ENCODE measurements around the gene ADGRG1.

Gene ADGRG1

GRCh38 chr16:57652695-57653471 is 24.5 kb downstream of the ADGRG1 start:
- no peak for DNase-seq

GRCh38 chr16:57653936-57654335 is 25.5 kb downstream of the ADGRG1 start:
- no peak for DNase-seq

DNA sequence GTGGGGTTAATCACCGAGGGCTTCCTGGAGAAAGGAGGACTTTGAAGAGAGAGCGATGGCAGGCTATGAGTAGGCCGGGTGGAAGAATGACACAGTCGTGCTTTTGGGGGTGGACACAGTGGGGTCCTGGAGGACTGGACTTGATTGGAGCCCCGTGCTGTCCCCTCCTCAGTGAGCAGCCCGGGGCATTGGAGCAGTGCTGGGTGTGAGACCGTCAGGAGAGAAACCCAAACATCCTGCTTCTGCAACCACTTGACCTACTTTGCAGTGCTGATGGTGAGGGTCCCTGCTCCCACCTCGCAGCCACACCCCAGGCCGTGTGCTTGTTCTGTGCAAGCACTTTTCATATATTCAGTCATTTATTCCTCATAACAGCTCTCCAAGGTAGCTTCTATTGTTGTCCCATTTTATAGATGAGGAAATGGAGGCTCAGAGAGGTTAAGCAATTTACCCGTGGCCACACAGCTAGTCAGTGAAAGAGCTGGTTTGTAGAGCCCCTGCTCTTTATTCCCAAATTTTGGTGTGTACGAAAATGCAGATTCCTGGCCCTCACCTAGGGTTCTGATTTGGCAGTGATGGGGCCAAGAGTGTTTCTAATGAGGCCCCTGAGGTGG is 28.0 kb downstream of the ADGRG1 start:
- no peak for DNase-seq

GRCh38 chr16:57657228-57657627 is 28.8 kb downstream of the ADGRG1 start:
- no peak for DNase-seq

GRCh38 chr16:57658130-57658877 is 29.9 kb downstream of the ADGRG1 start:
- no peak for DNase-seq

DNA sequence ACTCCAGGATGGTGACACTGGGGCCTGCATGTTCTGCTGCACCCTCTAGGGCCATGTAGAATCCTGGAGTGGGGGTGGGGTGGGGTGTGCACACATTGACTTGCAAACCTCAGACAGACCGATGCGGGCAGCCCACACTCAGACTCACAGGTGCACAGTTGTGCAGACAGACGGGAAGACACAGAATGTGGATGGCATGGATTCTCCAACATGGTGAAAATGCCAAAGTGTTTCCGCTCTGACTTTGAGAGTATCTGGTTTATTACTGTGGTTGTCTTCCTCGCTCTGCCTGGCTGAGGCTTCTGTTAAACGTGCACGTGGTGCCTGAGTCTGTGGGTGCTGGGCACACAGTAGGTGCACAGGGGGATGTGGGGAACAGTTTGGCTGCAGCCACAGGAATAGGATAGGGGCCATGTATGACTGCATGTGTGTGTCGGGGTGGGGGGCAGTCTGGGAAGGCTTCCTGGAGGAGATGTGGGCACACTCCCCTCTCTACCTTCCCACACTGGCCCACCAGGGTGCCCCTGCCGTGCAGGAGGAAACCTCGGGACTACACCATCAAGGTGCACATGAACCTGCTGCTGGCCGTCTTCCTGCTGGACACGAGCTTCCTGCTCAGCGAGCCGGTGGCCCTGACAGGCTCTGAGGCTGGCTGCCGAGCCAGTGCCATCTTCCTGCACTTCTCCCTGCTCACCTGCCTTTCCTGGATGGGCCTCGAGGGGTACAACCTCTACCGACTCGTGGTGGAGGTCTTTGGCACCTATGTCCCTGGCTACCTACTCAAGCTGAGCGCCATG is 30.6 kb downstream of the ADGRG1 start:
- no peak for DNase-seq

DNA sequence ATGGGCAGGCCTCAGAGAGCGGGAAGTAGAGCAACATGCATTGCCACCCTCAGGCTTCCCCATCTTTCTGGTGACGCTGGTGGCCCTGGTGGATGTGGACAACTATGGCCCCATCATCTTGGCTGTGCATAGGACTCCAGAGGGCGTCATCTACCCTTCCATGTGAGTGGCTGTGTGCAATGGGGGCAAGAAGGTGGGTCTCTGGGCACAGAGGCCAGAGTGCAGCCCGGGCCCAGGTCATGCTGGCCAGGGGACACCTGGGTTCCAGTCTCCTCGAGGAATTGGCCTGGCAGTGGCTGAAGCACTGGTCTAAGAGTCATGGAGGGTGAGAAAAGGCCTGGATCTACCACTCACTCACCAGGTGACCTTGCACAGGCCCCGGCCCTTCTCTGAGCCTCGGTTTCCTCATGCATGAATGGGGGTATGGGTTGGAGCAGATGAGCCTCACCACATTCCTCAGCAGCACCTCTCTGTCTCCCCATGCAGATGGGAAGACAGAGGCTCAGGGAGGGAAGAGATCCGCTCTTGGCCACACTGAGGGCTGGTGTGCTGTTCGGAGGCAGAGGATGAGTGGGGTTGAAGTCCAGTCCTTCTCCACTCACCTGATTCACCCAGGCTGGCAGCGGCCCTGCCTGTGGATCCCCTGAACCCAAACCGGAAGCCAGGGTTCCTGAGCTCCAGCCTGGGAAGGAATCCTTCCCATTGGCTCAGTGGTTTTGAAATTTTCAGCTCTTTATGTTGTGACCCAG is 32.5 kb downstream of the ADGRG1 start:
- no peak for DNase-seq

GRCh38 chr16:57661510-57661909 is 33.1 kb downstream of the ADGRG1 start:
- no peak for DNase-seq

- no peak for DNase-seq
These were observed 33.8 kb downstream of the ADGRG1 start for GRCh38 chr16:57661936-57662906.

DNA sequence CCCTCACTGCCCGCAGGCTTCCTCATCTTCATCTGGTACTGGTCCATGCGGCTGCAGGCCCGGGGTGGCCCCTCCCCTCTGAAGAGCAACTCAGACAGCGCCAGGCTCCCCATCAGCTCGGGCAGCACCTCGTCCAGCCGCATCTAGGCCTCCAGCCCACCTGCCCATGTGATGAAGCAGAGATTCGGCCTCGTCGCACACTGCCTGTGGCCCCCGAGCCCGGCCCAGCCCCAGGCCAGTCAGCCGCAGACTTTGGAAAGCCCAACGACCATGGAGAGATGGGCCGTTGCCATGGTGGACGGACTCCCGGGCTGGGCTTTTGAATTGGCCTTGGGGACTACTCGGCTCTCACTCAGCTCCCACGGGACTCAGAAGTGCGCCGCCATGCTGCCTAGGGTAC is 35.0 kb downstream of the ADGRG1 start:
- no peak for DNase-seq

- DNase-seq: no peak
These were observed 35.7 kb downstream of the ADGRG1 start for GRCh38 chr16:57663917-57664661.

GRCh38 chr16:57664662-57665025 is 36.2 kb downstream of the ADGRG1 start:
- DNase-seq: no peak

DNA sequence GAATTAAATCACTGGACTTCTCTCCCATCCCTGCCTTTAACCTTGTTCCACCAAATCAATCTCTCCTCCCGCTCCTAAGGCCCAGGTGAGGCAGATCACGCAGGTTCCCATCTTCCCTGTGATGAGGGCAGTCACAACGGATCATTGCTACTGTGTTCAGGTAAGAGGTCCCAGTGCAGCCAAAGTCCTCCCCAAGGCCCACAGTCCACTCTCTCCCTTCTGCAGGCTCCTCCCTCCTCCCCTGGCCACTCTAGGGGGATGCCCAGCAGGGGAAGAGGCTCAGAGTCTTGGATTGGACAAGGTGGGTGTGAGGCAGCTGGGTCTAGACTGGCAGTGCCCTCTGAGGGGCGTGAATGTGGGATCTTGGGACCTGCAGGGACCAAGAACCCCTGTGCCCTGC is 37.1 kb downstream of the ADGRG1 start:
- no peak for DNase-seq

DNA sequence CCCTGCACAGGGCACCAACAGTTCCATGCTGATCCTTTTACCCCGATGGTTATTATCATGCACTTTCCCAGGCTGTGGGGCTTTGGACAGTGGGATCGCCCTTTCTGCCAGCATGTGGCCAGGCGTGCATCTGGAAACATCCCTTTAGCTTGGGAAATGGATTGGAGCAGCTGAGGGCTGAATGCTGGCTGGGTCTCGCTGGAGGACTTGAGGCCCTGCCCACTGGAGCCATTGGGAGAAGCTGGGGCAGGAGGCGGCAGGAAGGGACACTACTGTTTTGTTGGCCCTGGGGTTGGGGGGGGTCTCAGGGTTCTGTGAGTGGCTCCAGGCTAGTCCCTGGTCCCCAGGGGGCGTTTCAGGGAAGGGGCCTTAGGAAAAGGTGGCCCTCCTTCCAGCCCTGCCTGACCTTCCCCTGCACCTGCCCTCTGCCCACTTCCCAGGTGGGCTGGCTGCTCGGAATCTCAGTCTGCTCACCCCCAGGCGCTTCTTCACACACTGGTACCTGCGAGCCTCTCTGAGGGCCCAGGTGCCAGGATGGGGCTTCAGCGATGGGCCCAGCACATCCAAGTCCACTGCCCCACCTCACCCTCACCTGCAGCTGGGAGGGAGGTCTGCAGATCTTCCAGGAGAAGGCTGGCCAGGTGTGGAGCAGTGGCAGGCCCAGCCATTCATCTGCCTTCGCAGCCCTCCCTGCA is 38.1 kb downstream of the ADGRG1 start:
- DNase-seq: no peak

DNA sequence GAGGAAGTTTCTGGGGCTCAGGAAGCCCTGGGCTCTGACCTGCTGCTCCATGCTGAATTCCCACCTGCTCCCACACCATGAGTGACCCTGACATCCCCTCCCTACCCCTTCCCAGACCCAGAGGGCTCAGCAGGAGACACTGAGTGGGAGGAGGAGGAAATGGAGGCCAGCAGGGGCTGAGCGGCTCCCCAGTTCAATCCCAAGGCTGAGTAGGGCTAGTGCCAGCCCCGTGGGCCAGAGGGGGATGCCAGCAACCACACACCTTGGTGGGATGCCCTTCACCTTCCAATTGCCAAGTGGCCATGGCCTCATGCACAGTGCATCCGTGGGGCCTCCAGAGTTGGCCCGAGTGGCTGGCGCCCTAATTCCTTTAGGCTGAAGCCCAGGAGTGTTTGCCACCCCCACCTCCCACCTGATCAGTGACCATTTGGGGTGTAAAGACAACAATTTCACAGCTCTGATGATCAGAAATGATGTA is 38.7 kb downstream of the ADGRG1 start:
- DNase-seq: no peak

- DNase-seq: peak; percentile 72
These were observed 39.3 kb downstream of the ADGRG1 start for GRCh38 chr16:57667526-57668262.

GRCh38 chr16:57668263-57668571 is 39.8 kb downstream of the ADGRG1 start, which contains the start of gene ADGRG3:
TSS of gene ADGRG3 (plus strand) at chr16:57668306. CDS start at chr16:57668348, 42 bp downstream.
- no peak for DNase-seq

DNA sequence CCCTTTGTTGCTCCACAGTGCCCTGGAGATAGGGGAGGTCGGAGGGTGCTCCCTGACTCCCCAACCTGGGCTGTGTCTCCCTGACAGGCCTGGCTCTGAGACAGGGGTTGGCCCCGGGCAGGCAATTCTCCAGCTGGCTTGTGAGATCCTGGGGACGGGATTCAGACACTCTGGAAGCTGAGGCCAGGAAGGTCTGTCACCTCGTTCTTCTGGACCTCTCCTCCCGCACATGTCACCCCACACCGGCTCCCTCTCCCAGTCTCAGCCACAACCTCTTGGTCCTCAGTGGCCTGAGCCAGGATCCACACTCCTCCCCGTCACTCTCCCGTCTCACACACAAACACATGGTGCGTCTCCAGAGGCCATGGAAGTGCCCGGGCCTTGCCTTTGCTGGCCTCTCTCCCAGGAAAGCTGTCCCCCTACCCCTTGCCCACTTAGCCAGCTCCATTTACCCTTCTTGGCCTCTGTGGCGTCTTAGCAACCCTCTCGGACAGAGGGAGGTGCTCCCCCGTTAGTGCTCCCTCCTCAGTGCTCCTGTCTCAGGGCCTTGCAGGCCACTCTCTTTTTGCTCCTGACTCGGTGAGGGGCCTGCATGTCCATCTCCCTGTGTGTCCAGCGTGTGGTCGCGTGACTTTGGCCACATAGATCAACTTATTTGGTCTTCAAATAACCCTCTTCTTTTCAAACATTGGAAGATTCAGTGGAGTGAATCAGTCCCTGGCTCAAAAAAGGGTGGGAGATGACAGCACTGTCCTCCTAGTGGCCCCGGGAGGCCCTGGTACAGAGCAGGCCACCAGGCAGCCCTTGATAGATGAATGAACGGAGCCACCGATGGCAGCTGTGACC is 40.4 kb downstream of the ADGRG1 start:
- DNase-seq: no peak
